Neural cell (in vitro differentiated cells): Measurements from ENCODE around the gene ANKRD60. TPM values are rescaled to one million over a fixed set of nuclear protein-coding genes. Genes with fewer than 3 reads are reported as not detected.

ENCODE experiments used
- H2AFZ ChIP-seq: fragments of 200-600, 300-800 bp; sonication (generic), shearing (Covaris generic); 2 replicates; pipeline ENCODE4 v1.6.0; 2014; ENCODE audit warnings: low read depth, mild to moderate bottlenecking, antibody characterized with exemption, low read length, moderate library complexity
- H3F3A ChIP-seq: fragments of 200-600 bp; shearing (Covaris generic); 2 replicates; pipeline ENCODE4 v1.6.1; 2016; ENCODE audit warnings: mild to moderate bottlenecking, moderate library complexity, mixed read lengths, antibody characterized with exemption, low read length; ENCODE audit not compliant: insufficient read depth, poor library complexity, severe bottlenecking
- H3K27ac ChIP-seq: fragments of 200-600, 300-800 bp; sonication (generic), shearing (Covaris generic); 2 replicates; pipeline ENCODE4 v1.5.1; 2014; ENCODE audit warnings: mild to moderate bottlenecking, low read length, moderate library complexity
- H3K27me3 ChIP-seq: fragments of 300-800, 200-600 bp; sonication (generic), shearing (Covaris generic); 2 replicates; pipeline ENCODE4 v1.6.0; 2014; ENCODE audit warnings: mild to moderate bottlenecking, low read depth, low read length, moderate library complexity; ENCODE audit not compliant: insufficient read depth
- H3K36me3 ChIP-seq: fragments of 300-800, 200-600 bp; sonication (generic), shearing (Covaris generic); 2 replicates; pipeline ENCODE4 v1.5.1; 2014; ENCODE audit warnings: mild to moderate bottlenecking, antibody characterized with exemption, low read length, moderate library complexity; ENCODE audit not compliant: insufficient read depth
- H3K4me2 ChIP-seq: fragments of 300-800, 200-600 bp; sonication (generic), shearing (Covaris generic); 2 replicates; pipeline ENCODE4 v1.6.0; 2014; ENCODE audit warnings: mild to moderate bottlenecking, low read length
- H3K4me3 ChIP-seq: fragments of 300-800, 200-600 bp; sonication (generic), shearing (Covaris generic); 2 replicates; pipeline ENCODE4 v1.5.1; 2014; ENCODE audit warnings: mild to moderate bottlenecking, low read length, moderate library complexity
- H3K79me2 ChIP-seq: fragments of 200-600 bp; shearing (Covaris generic); replicated peaks from 2 replicates; pipeline ENCODE4 v1.6.0; 2014; ENCODE audit warnings: mild to moderate bottlenecking, low read length, moderate library complexity; ENCODE audit not compliant: insufficient read depth
- H3K9ac ChIP-seq: fragments of 300-800, 200-600 bp; sonication (generic), shearing (Covaris generic); 2 replicates; pipeline ENCODE4 v1.6.1; 2016; ENCODE audit warnings: mild to moderate bottlenecking, low read length, mixed read lengths
- H3K9me2 ChIP-seq: fragments of 200-600 bp; shearing (Covaris generic); 2 replicates; pipeline ENCODE4 v1.6.1; 2016; ENCODE audit warnings: mild to moderate bottlenecking, low read length, mixed read lengths; ENCODE audit not compliant: insufficient read depth
- H3K9me3 ChIP-seq: fragments of 200-600, 300-800 bp; sonication (generic), shearing (Covaris generic); 2 replicates; pipeline ENCODE4 v1.6.1; 2016; ENCODE audit warnings: mild to moderate bottlenecking, mixed run types, low read length, moderate library complexity, mixed read lengths
- H4K20me1 ChIP-seq: fragments of 200-600 bp; shearing (Covaris generic); 2 replicates; pipeline ENCODE4 v1.6.1; 2016; ENCODE audit warnings: mild to moderate bottlenecking, mixed run types; ENCODE audit not compliant: insufficient read depth
- CTCF ChIP-seq: fragments of 450-650 bp; IDR thresholded peaks from 2 replicates; pipeline ENCODE4 v1.5.1; 2014; ENCODE audit warnings: antibody characterized with exemption, mild to moderate bottlenecking, moderate library complexity; ENCODE audit not compliant: poor library complexity, severe bottlenecking
- EP300 ChIP-seq: fragments of 450-650 bp; conservative IDR thresholded peaks from 2 replicates; pipeline ENCODE4 v1.6.1; 2014; ENCODE audit warnings: antibody characterized with exemption, mild to moderate bottlenecking, moderate library complexity; ENCODE audit not compliant: poor library complexity, severe bottlenecking
- EZH2 ChIP-seq: fragments of 200-600, 300-800 bp; shearing (Covaris generic), sonication (generic); IDR thresholded peaks from 2 replicates; pipeline ENCODE4 v1.6.1; 2014; ENCODE audit warnings: antibody characterized with exemption, low read length, borderline replicate concordance, mild to moderate bottlenecking; ENCODE audit not compliant: insufficient read depth, poor library complexity, severe bottlenecking
- MXI1 ChIP-seq: fragments of 450-650 bp; conservative IDR thresholded peaks from 2 replicates; pipeline ENCODE4 v1.6.1; 2014; ENCODE audit warnings: antibody characterized with exemption, mild to moderate bottlenecking; ENCODE audit not compliant: poor library complexity, severe bottlenecking
- POLR2AphosphoS5 ChIP-seq: IDR thresholded peaks from 2 replicates; pipeline ENCODE4 v1.6.1; 2012
- RAD21 ChIP-seq: fragments of 450-650 bp; conservative IDR thresholded peaks from 2 replicates; pipeline ENCODE4 v1.6.1; 2014; ENCODE audit warnings: antibody characterized with exemption, mild to moderate bottlenecking, moderate library complexity
- SMC3 ChIP-seq: fragments of 450-650 bp; conservative IDR thresholded peaks from 2 replicates; pipeline ENCODE4 v1.6.1; 2014; ENCODE audit warnings: antibody characterized with exemption, mild to moderate bottlenecking, moderate library complexity; ENCODE audit not compliant: poor library complexity
- TAF1 ChIP-seq: IDR thresholded peaks from 2 replicates; pipeline ENCODE4 v1.6.1; 2012; ENCODE audit warnings: low read depth
- polyA plus RNA-seq: library from polyadenylated mRNA; depleted of rRNA; stranded (reverse); fragments of >200 nt; gene quantifications from 2 replicates; pipeline ENCODE4 v1.2.3, GENCODE V29; 2014
- TF ChIP-seq, protein P1 (sequence below): IDR thresholded peaks from 2 replicates; pipeline ENCODE4 v1.6.1; 2012; ENCODE audit warnings: borderline replicate concordance

The ANKRD60 gene
- polyA plus RNA-seq, 1 donor from 2014 or later, result not detected

DNA sequence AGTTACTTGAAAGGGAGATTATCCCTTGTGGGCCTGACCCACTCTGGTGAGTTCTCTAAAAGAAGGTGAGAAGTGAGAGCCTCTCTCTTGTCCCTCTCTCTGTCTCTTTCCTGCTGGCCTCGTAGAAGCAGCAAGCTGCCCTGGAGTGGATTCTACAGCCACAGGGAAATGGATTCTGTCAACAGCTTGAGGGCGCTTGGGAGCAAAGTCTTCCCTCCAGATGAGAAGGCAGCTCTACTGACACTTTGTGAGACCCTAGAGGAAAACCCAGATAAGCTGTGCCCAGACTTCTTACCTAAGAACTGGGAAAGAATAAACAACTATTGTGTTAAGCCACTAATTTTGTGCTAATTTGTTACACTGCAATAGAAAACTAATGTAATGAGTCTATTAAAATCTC is 39.9 kb downstream of the ANKRD60 start:
- TF ChIP-seq CTCF (no peak), MXI1 (no peak), EZH2 (no peak)
- H3F3A ChIP-seq, result no peaks in the 10 kb centered on the region
- no peaks in the 10 kb centered on the region for H4K20me1 ChIP-seq
- no peak overlapping the region for H3K4me2 ChIP-seq
- H3K9me3 ChIP-seq, result no peaks in the 10 kb centered on the region
- H3K9me2 ChIP-seq, result no peaks in the 10 kb centered on the region
- no peaks in the 10 kb centered on the region for H3K79me2 ChIP-seq
- no peaks in the 10 kb centered on the region for H3K36me3 ChIP-seq
- no peak overlapping the region for H3K4me3 ChIP-seq
- H3K27ac ChIP-seq, result no peak overlapping the region
- H3K9ac ChIP-seq, result no peak overlapping the region
- no peaks in the 10 kb centered on the region for H3K27me3 ChIP-seq
- H2AFZ ChIP-seq, result no peak overlapping the region

GRCh38 chr20:58184984-58185383 is 43.5 kb downstream of the ANKRD60 start:
- Histone ChIP-seq H3K4me3 (no peak overlapping the region), H4K20me1 (no peaks in the 10 kb centered on the region), H3K9me3 (no peaks in the 10 kb centered on the region), H3K79me2 (no peaks in the 10 kb centered on the region), H3K9ac (no peak overlapping the region), H3K27me3 (peaks cover 2% of the 10 kb centered on the region), H3K9me2 (no peaks in the 10 kb centered on the region), H3K27ac (no peak overlapping the region), H2AFZ (no peak overlapping the region), H3K4me2 (no peak overlapping the region), H3K36me3 (no peaks in the 10 kb centered on the region), H3F3A (no peaks in the 10 kb centered on the region)
- TF ChIP-seq POLR2AphosphoS5 (no peak), RAD21 (no peak), EZH2 (no peak), SMC3 (no peak), CTCF (no peak), MXI1 (no peak), TAF1 (no peak), EP300 (no peak)
- TF ChIP-seq, protein P1, sequence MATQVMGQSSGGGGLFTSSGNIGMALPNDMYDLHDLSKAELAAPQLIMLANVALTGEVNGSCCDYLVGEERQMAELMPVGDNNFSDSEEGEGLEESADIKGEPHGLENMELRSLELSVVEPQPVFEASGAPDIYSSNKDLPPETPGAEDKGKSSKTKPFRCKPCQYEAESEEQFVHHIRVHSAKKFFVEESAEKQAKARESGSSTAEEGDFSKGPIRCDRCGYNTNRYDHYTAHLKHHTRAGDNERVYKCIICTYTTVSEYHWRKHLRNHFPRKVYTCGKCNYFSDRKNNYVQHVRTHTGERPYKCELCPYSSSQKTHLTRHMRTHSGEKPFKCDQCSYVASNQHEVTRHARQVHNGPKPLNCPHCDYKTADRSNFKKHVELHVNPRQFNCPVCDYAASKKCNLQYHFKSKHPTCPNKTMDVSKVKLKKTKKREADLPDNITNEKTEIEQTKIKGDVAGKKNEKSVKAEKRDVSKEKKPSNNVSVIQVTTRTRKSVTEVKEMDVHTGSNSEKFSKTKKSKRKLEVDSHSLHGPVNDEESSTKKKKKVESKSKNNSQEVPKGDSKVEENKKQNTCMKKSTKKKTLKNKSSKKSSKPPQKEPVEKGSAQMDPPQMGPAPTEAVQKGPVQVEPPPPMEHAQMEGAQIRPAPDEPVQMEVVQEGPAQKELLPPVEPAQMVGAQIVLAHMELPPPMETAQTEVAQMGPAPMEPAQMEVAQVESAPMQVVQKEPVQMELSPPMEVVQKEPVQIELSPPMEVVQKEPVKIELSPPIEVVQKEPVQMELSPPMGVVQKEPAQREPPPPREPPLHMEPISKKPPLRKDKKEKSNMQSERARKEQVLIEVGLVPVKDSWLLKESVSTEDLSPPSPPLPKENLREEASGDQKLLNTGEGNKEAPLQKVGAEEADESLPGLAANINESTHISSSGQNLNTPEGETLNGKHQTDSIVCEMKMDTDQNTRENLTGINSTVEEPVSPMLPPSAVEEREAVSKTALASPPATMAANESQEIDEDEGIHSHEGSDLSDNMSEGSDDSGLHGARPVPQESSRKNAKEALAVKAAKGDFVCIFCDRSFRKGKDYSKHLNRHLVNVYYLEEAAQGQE, result no peak
